Gastroesophageal sphincter (tissue), 2 donors: Measurements from ENCODE around the gene KITLG.

Experiments used
- EP300 ChIP-seq: sonication (generic); formaldehyde crosslinking; IDR thresholded peaks from one replicate; pipeline ENCODE4 v1.6.1; 2017; ENCODE audit warnings: antibody characterized with exemption, mild to moderate bottlenecking
- POLR2A ChIP-seq, 2 donors: fragments of 450-650 bp; IDR thresholded peaks; one replicate each; pipeline ENCODE4 v1.6.1; 2017; ENCODE audit warnings: antibody characterized with exemption in 2 of 2, mild to moderate bottlenecking in 2 of 2, moderate library complexity in 1 of 2

- no peak for TF ChIP-seq EP300
- no peak for TF ChIP-seq POLR2A (IDR thresholded peaks at IDR 0.05)
Observed at GRCh38 chr12:88495031-88495430, 85.2 kb downstream of the KITLG start.
